IMR-90 (cell line): ENCODE results near the gene TBCK.
"Not testable (repeated sequence)": the region's sequence is repeated elsewhere in the genome, so short reads cannot be mapped to it uniquely, and the experiment has no call there.

ENCODE experiments used
- BHLHE40 ChIP-seq: fragments of 150-350 bp; IDR thresholded peaks from 2 replicates; pipeline ENCODE4 v1.6.1; 2016; ENCODE audit warnings: mild to moderate bottlenecking, low read depth, low read length
- CHD1 ChIP-seq: IDR thresholded peaks from 2 replicates; pipeline ENCODE4 v1.6.1; 2012; ENCODE audit warnings: low read depth, low read length, improper control_type of control experiment
- CTCF ChIP-seq: conservative IDR thresholded peaks from 2 replicates; pipeline ENCODE4 v1.5.1; 2012; ENCODE audit warnings: mild to moderate bottlenecking, low read depth, low read length, improper control_type of control experiment
- ELK1 ChIP-seq: fragments of 150-350 bp; IDR thresholded peaks from 2 replicates; pipeline ENCODE4 v1.6.1; 2016; ENCODE audit warnings: low read depth, mild to moderate bottlenecking, low read length, moderate library complexity, borderline replicate concordance
- FOS ChIP-seq: fragments of 150-350 bp; IDR thresholded peaks from 2 replicates; pipeline ENCODE4 v1.6.1; 2016; ENCODE audit warnings: low read depth, low read length
- MAFK ChIP-seq: IDR thresholded peaks from 2 replicates; pipeline ENCODE4 v1.6.1; 2012; ENCODE audit warnings: low read depth, low read length, improper control_type of control experiment
- MAZ ChIP-seq: IDR thresholded peaks from 2 replicates; pipeline ENCODE4 v1.6.1; 2012; ENCODE audit warnings: low read depth, mild to moderate bottlenecking, low read length, improper control_type of control experiment, moderate library complexity, borderline replicate concordance
- MXI1 ChIP-seq: IDR thresholded peaks from 2 replicates; pipeline ENCODE4 v1.6.1; 2012; ENCODE audit warnings: low read depth, mild to moderate bottlenecking, low read length, moderate library complexity, borderline replicate concordance
- NFE2L2 ChIP-seq: fragments of 150-350 bp; IDR thresholded peaks from 2 replicates; pipeline ENCODE4 v1.6.1; 2016; ENCODE audit warnings: low read depth, mild to moderate bottlenecking, low read length
- POLR2A ChIP-seq: IDR thresholded peaks from 2 replicates; pipeline ENCODE4 v1.6.1; 2012; ENCODE audit warnings: mild to moderate bottlenecking, low read depth, low read length
- RAD21 ChIP-seq: IDR thresholded peaks from 2 replicates; pipeline ENCODE4 v1.6.1; 2012; ENCODE audit warnings: low read length, improper control_type of control experiment
- RFX5 ChIP-seq: IDR thresholded peaks from 2 replicates; pipeline ENCODE4 v1.8.0; 2012; ENCODE audit warnings: low read depth, mild to moderate bottlenecking, low read length, moderate library complexity
- SMC3 ChIP-seq: fragments of 150-350 bp; IDR thresholded peaks from 2 replicates; pipeline ENCODE4 v1.6.1; 2016; ENCODE audit warnings: low read depth, mild to moderate bottlenecking, antibody characterized with exemption, low read length, moderate library complexity
- USF2 ChIP-seq: fragments of 150-350 bp; IDR thresholded peaks from 2 replicates; pipeline ENCODE4 v1.6.1; 2017; ENCODE audit warnings: mild to moderate bottlenecking, antibody characterized with exemption, low read length, low read depth

GRCh38 chr4:106321168-106321567, 5.2 kb upstream of the TBCK start:
- not testable (repeated sequence) for TF ChIP-seq CTCF, SMC3, CHD1, RFX5, NFE2L2, POLR2A, MAFK, ELK1, BHLHE40, RAD21, FOS, MAZ, USF2, MXI1
